LoVo (cell line): ENCODE results near the gene IKBIP.
"Not testable (repeated sequence)": the region's sequence is repeated elsewhere in the genome, so short reads cannot be mapped to it uniquely, and the experiment has no call there.

ENCODE experiments used
- DNase-seq: peaks from one replicate; pipeline ENCODE4 v3.0.0-alpha.2; 2016; ENCODE audit warnings: low spot score

IKBIP gene

GRCh38 chr12:98576795-98577194 is 67.8 kb downstream of the IKBIP start:
- DNase-seq, result not testable (repeated sequence)

- DNase-seq, result no peak
Measured at GRCh38 chr12:98575013-98575412, 69.6 kb downstream of the IKBIP start.
